Lung (tissue), 12 donors: Measurements from ENCODE around the gene AFG1L. TPM values are rescaled to one million over a fixed set of nuclear protein-coding genes. Genes with fewer than 3 reads are reported as not detected.

Experiments used
- ATAC-seq: fragments of 200-7000 bp; cut with Tn5 transposase; one replicate; pipeline ENCODE4 v1.9.1; 2020; ENCODE audit warnings: moderate number of reproducible peaks; ENCODE audit not compliant: insufficient read depth, low FRiP score
- DNase-seq, 3 donors: peaks; one replicate each; pipeline ENCODE4 v3.0.0-alpha.2; 2013 to 2017
- H3K27ac ChIP-seq, 2 donors: one replicate each; pipeline ENCODE4 v1.5.1; 2013; ENCODE audit warnings: mild to moderate bottlenecking in 2 of 2, moderate library complexity in 2 of 2, control low read depth in 1 of 2, inconsistent platforms in 1 of 2, low read depth in 1 of 2, low read length in 1 of 2
- H3K27me3 ChIP-seq, 3 donors: one replicate each; pipeline ENCODE4 v1.5.1; 2013; ENCODE audit warnings: low read length in 2 of 3; ENCODE audit not compliant: control insufficient read depth in 3 of 3, insufficient read depth in 3 of 3
- H3K36me3 ChIP-seq, 4 donors: one replicate each; pipeline ENCODE4 v1.5.1; 2013; ENCODE audit warnings: low read length in 4 of 4, mild to moderate bottlenecking in 1 of 4, moderate library complexity in 1 of 4; ENCODE audit not compliant: control insufficient read depth in 4 of 4, insufficient read depth in 4 of 4
- H3K4me1 ChIP-seq, 5 donors: one replicate each; pipeline ENCODE4 v1.5.1; 2013; ENCODE audit warnings: low read length in 5 of 5, mild to moderate bottlenecking in 2 of 5, moderate library complexity in 1 of 5; ENCODE audit not compliant: control insufficient read depth in 5 of 5, insufficient read depth in 5 of 5
- H3K4me3 ChIP-seq: one replicate; pipeline ENCODE4 v1.5.1; 2013; ENCODE audit warnings: mild to moderate bottlenecking, control low read depth, moderate library complexity
- H3K9ac ChIP-seq, 2 donors: one replicate each; pipeline ENCODE4 v1.5.1; 2013; ENCODE audit warnings: low read length in 2 of 2, control low read depth in 1 of 2; ENCODE audit not compliant: insufficient read depth in 1 of 2
- H3K9me3 ChIP-seq, 4 donors: one replicate each; pipeline ENCODE4 v1.5.1; 2013; ENCODE audit warnings: low read length in 3 of 4, mild to moderate bottlenecking in 1 of 4, moderate library complexity in 1 of 4; ENCODE audit not compliant: control insufficient read depth in 4 of 4, insufficient read depth in 3 of 4
- CTCF ChIP-seq: IDR thresholded peaks from 2 replicates; pipeline ENCODE4 v1.5.1; 2012; ENCODE audit warnings: mild to moderate bottlenecking; ENCODE audit errors: control extremely low read depth, extremely low read depth
- WGBS, 2 donors: extraction: QIAGEN DNeasy Blood & Tissue Kit; methylation state at CpG; one replicate each; pipeline ENCODE4 v1.1.7; 2013; 5-methylcytosine and 5-hydroxymethylcytosine counted together
- polyA plus RNA-seq, 2 donors: library from polyadenylated mRNA; stranded (reverse); fragments of 200-250 nt; gene quantifications; one replicate each; pipeline ENCODE4 v1.2.1, GENCODE V29; 2013
- total RNA-seq, 2 donors: library from RNA; depleted of rRNA in 1 of 2; stranded (reverse); fragments of >200 nt in 1 of 2; gene quantifications; one replicate each; pipeline ENCODE4 v1.2.1, GENCODE V29; 2014 to 2021
- donor health status: control.
- donor health status: control.
- donor health status: Bipolar disorder and iron deficiency.
- donor health status: healthy.
- donor health status: DM: yes; HTN: yes; CAD: no.

AFG1L gene
- total and polyA plus RNA-seq, 4 donors = 2.0 to 9.5 (median 5.5) TPM

- 87 to 92% methylated on average over 5 of the region's 5 CpGs for WGBS, 2 donors
- Histone ChIP-seq H3K4me1 (peaks cover 0 to 2% (median 0%) of the 10 kb centered on the region in 5 donors), H3K9me3 (no peaks in the 10 kb centered on the region), H3K27me3 (no peaks in the 10 kb centered on the region), H3K9ac (no peak overlapping the region), H3K4me3 (no peak overlapping the region), H3K27ac (no peak overlapping the region), H3K36me3 (no peaks in the 10 kb centered on the region)
- ATAC-seq (no peak), DNase-seq (no peak)
- no peak for TF ChIP-seq CTCF
These were observed 140.5 kb downstream of the AFG1L start for GRCh38 chr6:108435391-108435790.

GRCh38 chr6:108436771-108437170, 141.9 kb downstream of the AFG1L start:
- no peak for DNase-seq

GRCh38 chr6:108437821-108438220, 143.0 kb downstream of the AFG1L start:
- no peak overlapping the region for H3K9ac ChIP-seq
- no peak for TF ChIP-seq CTCF
- ATAC-seq = no peak
- no peaks in the 10 kb centered on the region for H3K27me3 ChIP-seq
- no peaks in the 10 kb centered on the region for H3K36me3 ChIP-seq
- H3K4me1 ChIP-seq = peaks cover 0 to 1% (median 0%) of the 10 kb centered on the region in 5 donors
- no peak overlapping the region for H3K4me3 ChIP-seq
- DNase-seq = no peak
- H3K27ac ChIP-seq = no peak overlapping the region
- 76 to 81% methylated on average over 1 of the region's 1 CpG for WGBS, 2 donors
- H3K9me3 ChIP-seq = no peaks in the 10 kb centered on the region

More at GRCh38 chr6:108436771-108437170, 141.9 kb downstream of the AFG1L start:
- no peak for TF ChIP-seq CTCF
- Histone ChIP-seq H3K4me3 (no peak overlapping the region), H3K36me3 (no peaks in the 10 kb centered on the region), H3K9me3 (no peaks in the 10 kb centered on the region), H3K4me1 (peaks cover 0 to 2% (median 0%) of the 10 kb centered on the region in 5 donors), H3K27ac (no peak overlapping the region), H3K27me3 (no peaks in the 10 kb centered on the region), H3K9ac (no peak overlapping the region)
- WGBS, 2 donors = 97 to 98% methylated on average over 2 of the region's 2 CpGs
- ATAC-seq = no peak

GRCh38 chr6:108438918-108439317, 144.1 kb downstream of the AFG1L start:
- Histone ChIP-seq H3K36me3 (no peaks in the 10 kb centered on the region), H3K9ac (no peak overlapping the region), H3K9me3 (no peaks in the 10 kb centered on the region), H3K4me1 (peaks cover 0 to 7% (median 0%) of the 10 kb centered on the region in 5 donors), H3K27me3 (no peaks in the 10 kb centered on the region), H3K4me3 (no peak overlapping the region), H3K27ac (no peak overlapping the region)
- ATAC-seq (no peak), DNase-seq (no peak)
- 42 to 60% methylated on average over 8 of the region's 8 CpGs for WGBS, 2 donors
- TF ChIP-seq CTCF = no peak
